Parathyroid adenoma (tissue), 2 donors: Measurements from ENCODE around the gene TRAF1.

Experiments used
- H2AFZ ChIP-seq: fragments of 300-600 bp; sonication (generic); one replicate; pipeline ENCODE4 v1.7.0; 2017; ENCODE audit warnings: antibody characterized with exemption, mild to moderate bottlenecking
- H3K27ac ChIP-seq: fragments of 300-600 bp; sonication (generic); one replicate; pipeline ENCODE4 v1.7.0; 2017
- H3K27me3 ChIP-seq: fragments of 300-600 bp; sonication (generic); one replicate; pipeline ENCODE4 v1.7.0; 2017; ENCODE audit warnings: low read length; ENCODE audit not compliant: control insufficient read depth, insufficient read depth
- H3K36me3 ChIP-seq: fragments of 300-600 bp; sonication (generic); one replicate; pipeline ENCODE4 v1.7.0; 2017; ENCODE audit warnings: low read length; ENCODE audit not compliant: control insufficient read depth, insufficient read depth
- H3K4me1 ChIP-seq: fragments of 300-600 bp; sonication (generic); one replicate; pipeline ENCODE4 v1.7.0; 2017; ENCODE audit warnings: control low read depth
- H3K4me2 ChIP-seq: fragments of 300-600 bp; sonication (generic); one replicate; pipeline ENCODE4 v1.7.0; 2017; ENCODE audit warnings: low read length
- H3K4me3 ChIP-seq: fragments of 300-600 bp; sonication (generic); one replicate; pipeline ENCODE4 v1.7.0; 2017; ENCODE audit warnings: low read depth, low read length
- H3K79me2 ChIP-seq: fragments of 300-600 bp; sonication (generic); one replicate; pipeline ENCODE4 v1.7.0; 2017; ENCODE audit warnings: control low read depth
- H3K9ac ChIP-seq: fragments of 300-600 bp; sonication (generic); one replicate; pipeline ENCODE4 v1.7.0; 2017; ENCODE audit warnings: mild to moderate bottlenecking
- H3K9me3 ChIP-seq: fragments of 300-600 bp; sonication (generic); one replicate; pipeline ENCODE4 v1.7.0; 2017; ENCODE audit warnings: low read length; ENCODE audit not compliant: control insufficient read depth
- TF ChIP-seq, protein P1 (sequence below): fragments of 300-600 bp; sonication (generic); IDR thresholded peaks from one replicate; pipeline ENCODE4 v1.7.0; 2017; ENCODE audit warnings: antibody characterized with exemption, mild to moderate bottlenecking
- donor health status: primary hyperparathyroidism.

The TRAF1 gene

DNA sequence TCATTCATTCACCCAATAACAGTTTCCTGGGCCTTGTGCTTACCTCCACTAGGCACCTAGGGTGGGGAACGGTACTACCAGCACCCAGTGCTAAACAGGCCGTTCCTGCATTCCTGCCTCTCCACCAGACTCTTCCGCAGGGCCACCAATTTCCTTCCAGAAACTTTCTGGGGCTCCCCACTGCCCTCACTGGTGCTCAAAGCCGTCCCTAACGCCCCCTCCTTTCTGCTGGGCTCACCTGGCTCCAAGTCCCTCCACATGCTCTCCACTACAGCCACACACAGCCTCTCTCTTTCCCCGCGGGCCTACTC lies 51.0 kb downstream of the TRAF1 start:
- TF ChIP-seq, protein P1, sequence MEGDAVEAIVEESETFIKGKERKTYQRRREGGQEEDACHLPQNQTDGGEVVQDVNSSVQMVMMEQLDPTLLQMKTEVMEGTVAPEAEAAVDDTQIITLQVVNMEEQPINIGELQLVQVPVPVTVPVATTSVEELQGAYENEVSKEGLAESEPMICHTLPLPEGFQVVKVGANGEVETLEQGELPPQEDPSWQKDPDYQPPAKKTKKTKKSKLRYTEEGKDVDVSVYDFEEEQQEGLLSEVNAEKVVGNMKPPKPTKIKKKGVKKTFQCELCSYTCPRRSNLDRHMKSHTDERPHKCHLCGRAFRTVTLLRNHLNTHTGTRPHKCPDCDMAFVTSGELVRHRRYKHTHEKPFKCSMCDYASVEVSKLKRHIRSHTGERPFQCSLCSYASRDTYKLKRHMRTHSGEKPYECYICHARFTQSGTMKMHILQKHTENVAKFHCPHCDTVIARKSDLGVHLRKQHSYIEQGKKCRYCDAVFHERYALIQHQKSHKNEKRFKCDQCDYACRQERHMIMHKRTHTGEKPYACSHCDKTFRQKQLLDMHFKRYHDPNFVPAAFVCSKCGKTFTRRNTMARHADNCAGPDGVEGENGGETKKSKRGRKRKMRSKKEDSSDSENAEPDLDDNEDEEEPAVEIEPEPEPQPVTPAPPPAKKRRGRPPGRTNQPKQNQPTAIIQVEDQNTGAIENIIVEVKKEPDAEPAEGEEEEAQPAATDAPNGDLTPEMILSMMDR = no peak
- no peak overlapping the region for H3K27ac ChIP-seq
- no peak overlapping the region for H3K9ac ChIP-seq
- H3K4me2 ChIP-seq = no peak overlapping the region
- peaks cover 2% of the 10 kb centered on the region for H3K4me1 ChIP-seq
- H2AFZ ChIP-seq = peak overlapping the region; percentile 85
- no peak overlapping the region for H3K4me3 ChIP-seq
- no peaks in the 10 kb centered on the region for H3K36me3 ChIP-seq
- no peaks in the 10 kb centered on the region for H3K27me3 ChIP-seq
- no peaks in the 10 kb centered on the region for H3K79me2 ChIP-seq
- no peaks in the 10 kb centered on the region for H3K9me3 ChIP-seq

GRCh38 chr9:120875195-120875565 lies 51.4 kb downstream of the TRAF1 start:
- Histone ChIP-seq H3K4me1 (peaks cover 2% of the 10 kb centered on the region), H3K27ac (no peak overlapping the region), H3K79me2 (no peaks in the 10 kb centered on the region), H3K9ac (no peak overlapping the region), H3K4me2 (no peak overlapping the region), H3K4me3 (no peak overlapping the region), H3K27me3 (no peaks in the 10 kb centered on the region), H3K36me3 (no peaks in the 10 kb centered on the region), H3K9me3 (no peaks in the 10 kb centered on the region), H2AFZ (no peak overlapping the region)
- TF ChIP-seq, protein P1 = no peak

DNA sequence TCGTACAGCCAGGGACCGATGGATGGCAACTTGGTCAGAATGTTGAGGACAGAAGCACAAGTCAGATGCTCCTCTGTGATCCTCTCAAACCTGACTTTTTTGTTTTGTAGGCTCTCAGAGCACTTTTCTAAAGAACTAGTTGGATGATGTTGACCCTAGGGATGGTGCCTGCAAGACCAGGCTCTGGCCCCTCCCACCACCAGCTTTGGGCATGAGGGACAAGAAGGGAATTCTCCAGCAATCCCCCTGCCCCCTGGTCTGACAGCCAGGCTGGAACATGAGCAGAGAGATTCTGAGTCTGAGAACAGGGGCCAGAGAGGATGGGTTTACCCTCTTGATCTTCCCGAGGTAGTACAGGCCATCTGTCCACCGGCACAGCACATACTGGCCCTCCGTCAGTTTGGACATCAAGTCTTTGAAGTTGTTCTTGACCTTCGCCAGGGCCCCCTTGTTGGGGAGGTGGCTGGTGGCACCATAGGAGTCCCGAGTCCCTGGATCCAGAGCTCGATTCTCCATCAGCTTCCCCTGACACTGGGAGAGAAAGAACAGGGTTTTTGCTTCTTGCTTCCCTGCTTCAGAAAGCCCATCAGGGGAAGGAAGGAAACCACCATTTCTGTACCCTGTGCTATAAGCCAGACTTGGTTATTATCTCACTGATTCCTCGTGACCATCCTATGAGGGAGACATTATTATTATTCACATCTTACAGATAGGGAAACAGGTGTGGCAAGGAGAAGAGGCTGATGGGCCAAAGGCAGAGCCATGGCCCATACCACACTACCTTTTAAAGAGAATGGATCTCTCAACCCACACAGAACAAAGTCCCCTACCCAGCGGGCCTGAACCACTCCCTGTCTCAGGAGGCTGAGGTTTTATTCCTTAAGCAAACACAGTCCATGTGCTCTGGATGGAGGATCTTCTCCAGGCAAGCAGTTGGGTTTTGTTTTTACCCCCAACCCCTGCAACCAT lies 52.1 kb downstream of the TRAF1 start:
- TF ChIP-seq, protein P1 = no peak
- Histone ChIP-seq H3K79me2 (no peaks in the 10 kb centered on the region), H3K36me3 (no peaks in the 10 kb centered on the region), H3K27ac (no peak overlapping the region), H3K27me3 (no peaks in the 10 kb centered on the region), H3K4me3 (no peak overlapping the region), H2AFZ (no peak overlapping the region), H3K9me3 (no peaks in the 10 kb centered on the region), H3K4me2 (no peak overlapping the region), H3K9ac (no peak overlapping the region), H3K4me1 (peaks cover 2% of the 10 kb centered on the region)

DNA sequence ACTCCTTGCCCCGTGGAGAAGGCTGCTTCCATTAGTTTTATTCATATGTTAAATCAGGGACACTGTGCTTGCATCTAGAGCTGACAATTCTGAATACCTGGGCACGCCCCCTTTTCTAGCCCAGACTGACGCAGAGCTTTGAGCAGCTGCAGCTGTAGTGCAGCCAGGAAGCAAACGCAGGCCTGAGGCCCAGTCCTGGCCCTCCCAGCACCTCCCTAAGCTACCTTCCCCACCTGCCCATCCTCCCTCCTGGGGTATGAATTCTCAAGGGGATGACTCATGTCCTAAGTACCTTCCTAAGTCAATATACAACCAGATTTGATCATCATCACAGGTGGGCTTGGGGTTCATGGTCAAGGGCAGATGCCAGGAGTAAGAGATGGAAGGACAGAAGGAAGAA lies 53.1 kb downstream of the TRAF1 start:
- Histone ChIP-seq H3K27ac (no peak overlapping the region), H3K4me2 (no peak overlapping the region), H3K9ac (no peak overlapping the region), H3K79me2 (no peaks in the 10 kb centered on the region), H2AFZ (no peak overlapping the region), H3K36me3 (no peaks in the 10 kb centered on the region), H3K9me3 (no peaks in the 10 kb centered on the region), H3K27me3 (no peaks in the 10 kb centered on the region), H3K4me1 (peaks cover 2% of the 10 kb centered on the region), H3K4me3 (no peak overlapping the region)
- TF ChIP-seq, protein P1 = no peak
